NCI-H1417 (cell line): ENCODE results near the gene R3HDM2.

Source experiments
- DNase-seq, 3 experiments: peaks; one replicate each; lab custom pipeline; 2025; lab: John Stamatoyannopoulos, UW

R3HDM2 gene

DNA sequence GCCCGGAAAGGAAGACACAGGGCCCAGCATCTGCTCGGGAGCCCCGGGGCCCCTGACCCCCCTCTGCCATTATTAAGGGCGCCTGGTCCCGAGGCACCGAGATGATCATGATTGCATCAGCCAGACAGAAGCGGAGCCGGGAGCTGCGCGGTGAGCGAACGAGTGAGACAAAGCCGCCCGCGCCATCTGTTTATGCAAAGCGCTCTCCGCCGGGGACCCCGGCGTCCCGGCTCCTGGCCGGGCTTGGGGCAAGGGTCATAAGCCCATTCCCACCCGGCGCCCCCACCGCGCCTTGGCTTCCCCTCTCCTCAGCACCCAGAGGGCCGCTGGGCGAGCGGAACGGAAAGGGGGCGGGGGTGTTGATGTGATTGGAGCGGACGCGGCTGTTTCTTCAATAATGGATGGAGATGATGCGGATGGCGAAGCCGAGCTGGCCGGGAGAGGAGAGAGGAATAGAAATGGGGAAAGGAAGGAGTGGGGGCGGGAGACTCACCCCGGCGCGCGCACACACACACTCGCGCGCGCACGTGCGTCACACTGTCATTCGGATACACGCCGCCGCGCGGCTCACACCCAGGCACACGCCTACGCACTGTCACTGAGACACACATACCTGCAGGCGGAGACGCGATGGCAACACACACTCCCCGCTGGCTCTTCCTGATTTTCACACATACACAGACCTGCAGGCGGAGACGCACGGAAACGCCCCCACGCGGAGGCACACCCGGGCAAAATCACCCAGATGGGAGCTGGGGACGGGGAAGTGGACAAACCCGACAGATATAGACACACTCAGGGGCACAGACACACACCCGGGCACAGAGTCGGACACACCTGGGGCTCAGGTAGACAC, 190.5 kb downstream of the R3HDM2 start:
- peak; percentile 86 to 89 (median 87) for DNase-seq

DNA sequence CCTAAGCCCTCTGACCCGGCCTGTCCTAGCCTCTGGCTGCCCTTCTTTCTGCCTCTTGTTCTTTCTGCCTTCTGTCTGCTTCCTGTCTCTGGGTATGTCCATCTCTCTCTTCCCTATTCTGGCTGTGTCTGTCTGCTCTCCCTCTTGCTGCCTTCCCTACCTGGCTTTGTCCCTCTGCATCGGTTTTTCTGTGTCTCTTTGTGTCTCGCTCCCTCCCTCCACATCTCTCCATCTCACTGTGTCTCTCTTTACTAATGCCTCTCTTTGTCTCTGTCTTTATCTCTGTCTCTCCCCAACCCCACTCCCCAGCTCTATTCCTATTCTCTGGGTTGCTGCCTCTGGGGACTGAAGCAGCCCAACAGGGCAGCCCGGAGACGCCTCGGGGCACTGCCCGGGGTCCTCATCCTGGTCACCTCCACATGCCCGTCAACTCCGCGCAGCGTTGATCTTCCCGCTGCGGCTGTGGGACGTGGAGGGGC, 191.2 kb downstream of the R3HDM2 start:
- DNase-seq, result peak; percentile 60 to 83 (median 82)

DNA sequence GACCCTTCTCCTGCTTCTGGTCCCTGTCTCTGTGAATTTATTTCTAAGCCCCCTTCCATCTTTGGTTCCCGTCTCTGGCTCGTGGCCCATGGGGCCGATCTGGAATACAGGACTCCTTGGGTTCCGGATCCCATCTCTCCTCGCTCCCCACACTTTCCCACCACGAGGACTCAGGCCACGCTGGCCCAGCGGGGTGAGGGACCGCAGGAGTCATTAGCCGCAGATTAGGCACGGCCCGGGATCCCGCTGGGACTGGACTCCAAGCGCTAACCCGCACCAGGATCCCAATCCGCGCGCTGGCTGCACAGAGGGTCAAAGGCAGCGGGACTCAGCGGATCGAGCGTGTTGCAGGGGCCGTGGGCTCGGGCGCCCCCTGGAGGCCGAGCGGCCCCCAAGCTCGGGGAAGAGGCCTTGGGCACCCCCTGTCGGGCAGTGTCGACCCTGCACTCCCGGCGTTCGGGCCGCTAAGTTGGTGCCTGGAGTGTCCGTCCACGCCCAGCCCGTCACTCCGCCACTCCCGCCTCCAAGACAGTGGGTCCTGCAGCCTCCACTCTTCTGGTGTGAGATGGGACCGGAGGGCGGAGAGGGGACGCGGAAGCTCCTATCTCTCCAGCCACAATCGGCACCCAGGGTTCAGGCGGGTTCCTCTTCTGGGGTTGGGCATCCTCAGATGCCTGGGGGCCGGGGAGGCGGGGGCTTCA, 191.8 kb downstream of the R3HDM2 start:
- peak; percentile 86 to 96 (median 93) for DNase-seq

DNA sequence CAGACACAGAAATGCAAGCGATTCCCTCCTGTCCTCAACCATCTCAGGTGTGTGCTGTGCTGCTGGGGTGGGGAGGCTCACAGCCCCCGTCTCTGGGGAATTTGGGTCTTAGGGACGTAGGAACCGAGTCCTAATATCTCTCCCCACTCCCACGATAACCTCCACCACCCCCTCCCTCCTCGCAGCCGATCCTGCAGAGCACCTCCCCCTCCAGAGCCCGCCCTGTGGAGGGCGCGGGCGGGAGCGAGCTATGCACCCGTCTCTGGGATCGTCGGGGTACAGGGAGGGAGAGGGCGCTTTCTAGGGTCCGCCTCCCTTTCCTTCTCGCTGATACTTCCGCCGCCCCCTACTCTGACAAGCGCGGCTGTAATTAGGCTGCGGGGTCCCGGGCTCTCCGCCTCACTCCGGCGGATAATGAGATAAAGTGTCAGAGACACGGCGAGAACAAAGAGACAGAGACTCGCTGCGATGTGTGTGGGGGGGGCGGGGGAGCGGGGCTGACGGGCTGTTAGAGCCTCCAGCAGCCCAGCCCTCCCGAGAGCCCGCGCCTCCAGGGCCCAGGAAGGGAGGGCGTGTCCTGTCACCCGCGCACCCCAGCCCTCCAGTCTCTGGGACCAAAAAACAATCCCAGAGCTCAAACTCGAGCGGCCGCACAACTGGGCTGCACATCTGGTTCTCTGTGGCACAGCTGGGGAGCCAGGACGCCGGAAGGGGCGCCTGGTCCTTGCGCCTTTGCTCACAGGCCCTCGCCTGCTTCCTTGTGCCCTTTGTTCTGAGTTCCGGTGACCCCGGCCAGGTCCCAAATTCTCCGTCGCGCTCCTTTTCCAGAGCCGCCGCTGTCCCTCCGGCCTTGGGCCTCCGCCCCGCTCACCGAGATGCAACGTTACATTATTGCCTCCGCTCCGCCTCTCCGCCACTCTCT, 192.7 kb downstream of the R3HDM2 start:
- peak; percentile 61 to 76 (median 68) for DNase-seq

DNA sequence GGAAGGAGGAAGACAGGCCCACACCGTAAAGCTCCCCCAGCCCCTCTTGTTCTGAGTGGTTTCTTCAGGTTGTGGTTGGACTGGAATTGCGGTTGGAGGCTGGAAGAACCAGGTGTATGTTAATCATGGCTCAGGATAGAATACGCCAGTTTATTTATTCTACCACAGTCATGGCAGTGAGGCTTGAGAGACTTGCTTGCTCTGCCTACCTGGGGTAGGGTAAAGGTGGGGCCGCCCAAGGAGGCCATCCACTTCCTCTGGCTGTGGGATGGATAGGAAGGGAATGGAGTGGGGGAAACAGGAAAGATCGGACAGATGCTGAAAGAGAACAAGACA, 193.3 kb downstream of the R3HDM2 start:
- DNase-seq, result peak; percentile 43 to 83 (median 61)

DNA sequence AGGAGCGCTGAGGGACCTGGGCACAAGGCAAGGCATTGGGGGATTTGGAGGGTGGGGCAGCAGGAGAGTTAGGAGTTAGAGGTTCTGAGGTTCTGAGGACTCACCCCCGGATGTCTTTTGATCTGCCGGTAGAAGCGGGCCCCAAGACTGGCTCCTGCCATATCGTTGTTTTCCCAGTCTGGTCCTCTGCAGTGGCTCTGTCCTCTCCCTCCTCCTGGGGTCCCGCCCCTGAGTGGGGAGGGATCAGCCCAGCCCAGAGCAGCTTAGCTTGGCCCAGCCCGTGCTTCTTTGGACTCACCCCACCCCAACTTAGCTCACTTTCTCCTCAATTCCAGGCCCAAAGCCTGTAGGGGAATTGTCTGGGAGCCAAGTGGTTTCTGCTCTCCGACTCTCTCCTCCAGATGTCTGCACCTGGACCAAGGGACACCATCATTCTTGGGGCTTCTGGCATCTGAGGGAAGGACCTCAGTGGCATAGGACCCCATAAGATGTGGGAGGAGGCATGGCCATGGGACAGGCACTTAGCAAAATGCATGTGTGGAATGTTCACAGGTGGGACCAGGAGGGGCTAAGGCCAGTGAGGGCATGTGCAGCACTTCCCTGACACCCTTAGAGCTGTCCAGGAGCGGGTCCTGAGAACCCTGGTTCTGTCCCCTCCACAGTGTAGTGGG, 193.8 kb downstream of the R3HDM2 start:
- no peak for DNase-seq

DNA sequence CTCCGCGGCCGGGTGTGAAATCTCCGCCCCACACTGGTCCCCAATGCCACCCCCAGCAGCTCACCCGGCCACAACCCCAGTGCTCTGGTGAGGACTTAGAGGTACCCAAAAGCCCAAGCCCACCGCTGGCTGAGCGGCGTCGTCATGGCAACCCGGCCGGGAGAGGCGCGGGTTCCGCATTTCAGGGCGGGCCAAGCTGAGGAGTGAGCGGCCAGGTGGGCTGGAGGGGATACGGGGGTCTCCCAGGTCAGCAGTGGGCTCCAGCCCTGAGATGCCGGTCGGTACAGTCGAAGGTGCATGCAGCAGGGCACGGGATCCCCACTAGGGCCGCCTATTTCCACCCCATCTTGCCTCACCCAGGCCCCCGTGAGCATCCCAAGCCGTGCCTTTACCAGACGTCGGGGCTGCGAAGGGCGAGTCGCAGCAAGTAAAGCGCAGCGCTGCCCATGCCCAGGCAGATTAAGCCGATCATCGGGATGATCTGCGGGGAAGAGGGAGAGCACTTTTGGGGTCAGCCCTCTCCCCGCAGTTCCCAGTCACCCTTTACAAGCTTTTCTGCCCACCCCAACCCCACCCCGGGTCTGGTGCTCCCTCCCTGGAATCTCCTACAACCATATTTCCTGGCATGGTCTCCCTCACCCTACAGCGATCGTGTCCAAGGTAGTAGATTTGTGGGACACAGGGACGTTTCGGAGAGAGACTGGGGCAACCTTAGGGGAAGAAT, 194.5 kb downstream of the R3HDM2 start:
- no peak for DNase-seq

DNA sequence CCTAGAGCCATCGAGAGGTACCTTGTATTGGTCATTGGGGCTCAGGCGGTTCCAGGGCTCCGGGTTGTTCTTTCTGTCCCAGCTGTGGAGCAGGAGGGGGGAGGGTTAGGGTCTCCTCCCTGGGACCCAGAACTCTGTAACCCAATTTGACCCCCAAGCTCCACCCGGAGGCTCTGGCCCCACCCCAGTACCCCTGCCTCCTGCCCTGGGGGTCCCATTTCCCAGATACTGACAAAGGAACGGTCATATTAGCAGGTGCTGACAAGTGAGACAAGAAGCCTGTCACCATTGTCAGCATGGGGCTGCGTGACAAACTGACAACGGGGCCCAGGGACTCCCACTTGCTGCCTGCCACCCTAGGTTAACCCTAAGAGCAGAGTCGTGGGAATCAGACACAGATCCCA, 195.1 kb downstream of the R3HDM2 start:
- no peak for DNase-seq

DNA sequence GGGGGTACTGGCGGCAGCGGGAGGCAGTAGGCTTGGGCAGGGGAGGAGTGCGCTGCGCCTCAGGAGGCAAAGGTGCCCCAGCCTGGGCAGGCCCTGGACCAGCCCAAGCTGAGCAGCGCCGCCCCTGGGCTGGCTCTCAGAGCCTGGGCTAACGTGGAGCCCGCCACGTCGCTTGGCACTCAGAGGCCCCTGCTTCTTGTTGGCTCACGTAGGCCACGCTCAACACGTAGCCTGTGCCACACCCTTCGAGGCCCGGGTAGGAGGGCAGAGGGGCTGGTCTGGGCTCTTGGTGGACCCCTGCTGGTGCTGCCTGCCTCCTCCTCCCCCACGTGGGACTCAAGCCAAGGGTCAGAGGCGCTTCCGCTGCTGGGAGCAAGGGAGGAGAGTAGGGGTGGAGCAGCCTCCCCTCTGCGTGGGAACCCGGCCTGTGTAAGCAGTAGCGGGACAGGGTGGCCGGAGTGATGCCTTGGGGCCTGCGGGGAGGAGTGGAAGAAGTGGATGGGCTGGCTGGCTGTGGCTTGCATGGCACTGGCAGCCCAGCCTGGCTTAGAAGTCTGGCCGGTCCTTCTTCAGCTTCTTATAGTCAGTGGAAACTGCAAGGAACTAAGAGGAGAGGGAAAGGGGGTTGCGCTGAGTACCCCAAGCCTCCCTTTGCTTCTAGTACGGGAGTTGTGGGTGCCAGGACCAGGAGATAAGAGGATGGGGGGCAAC, 195.7 kb downstream of the R3HDM2 start:
- DNase-seq, result peak; percentile 11 to 43 (median 40)

DNA sequence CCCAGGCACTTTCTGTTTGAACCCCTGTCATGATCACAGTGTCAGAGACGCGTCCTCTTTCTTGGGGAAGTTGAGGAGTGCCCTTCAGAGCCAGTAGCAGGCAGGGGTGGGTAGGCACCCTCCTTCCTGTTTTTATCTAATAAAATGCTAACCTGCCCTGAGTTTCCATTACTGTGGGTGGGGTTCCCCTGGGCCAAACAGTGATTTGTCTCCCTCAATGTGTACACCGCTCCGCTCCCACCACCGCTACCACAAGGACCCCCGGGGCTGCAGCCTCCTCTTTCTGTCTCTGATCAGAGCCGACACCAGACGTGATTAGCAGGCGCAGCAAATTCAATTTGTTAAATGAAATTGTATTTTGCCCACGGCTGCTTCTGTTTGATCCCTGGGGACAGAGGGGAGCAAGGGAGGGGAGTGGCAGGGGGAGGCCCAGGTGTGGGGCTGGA, 196.2 kb downstream of the R3HDM2 start:
- no peak for DNase-seq

DNA sequence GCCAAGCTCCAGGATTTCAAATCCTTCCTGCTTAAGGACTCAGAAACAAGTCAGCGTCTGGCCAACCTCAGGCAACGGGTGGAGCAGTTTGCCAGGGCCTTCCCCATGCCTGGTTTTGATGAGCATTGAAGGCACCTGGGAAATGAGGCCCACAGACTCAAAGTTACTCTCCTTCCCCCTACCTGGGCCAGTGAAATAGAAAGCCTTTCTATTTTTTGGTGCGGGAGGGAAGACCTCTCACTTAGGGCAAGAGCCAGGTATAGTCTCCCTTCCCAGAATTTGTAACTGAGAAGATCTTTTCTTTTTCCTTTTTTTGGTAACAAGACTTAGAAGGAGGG, 196.6 kb downstream of the R3HDM2 start:
- no peak for DNase-seq

DNA sequence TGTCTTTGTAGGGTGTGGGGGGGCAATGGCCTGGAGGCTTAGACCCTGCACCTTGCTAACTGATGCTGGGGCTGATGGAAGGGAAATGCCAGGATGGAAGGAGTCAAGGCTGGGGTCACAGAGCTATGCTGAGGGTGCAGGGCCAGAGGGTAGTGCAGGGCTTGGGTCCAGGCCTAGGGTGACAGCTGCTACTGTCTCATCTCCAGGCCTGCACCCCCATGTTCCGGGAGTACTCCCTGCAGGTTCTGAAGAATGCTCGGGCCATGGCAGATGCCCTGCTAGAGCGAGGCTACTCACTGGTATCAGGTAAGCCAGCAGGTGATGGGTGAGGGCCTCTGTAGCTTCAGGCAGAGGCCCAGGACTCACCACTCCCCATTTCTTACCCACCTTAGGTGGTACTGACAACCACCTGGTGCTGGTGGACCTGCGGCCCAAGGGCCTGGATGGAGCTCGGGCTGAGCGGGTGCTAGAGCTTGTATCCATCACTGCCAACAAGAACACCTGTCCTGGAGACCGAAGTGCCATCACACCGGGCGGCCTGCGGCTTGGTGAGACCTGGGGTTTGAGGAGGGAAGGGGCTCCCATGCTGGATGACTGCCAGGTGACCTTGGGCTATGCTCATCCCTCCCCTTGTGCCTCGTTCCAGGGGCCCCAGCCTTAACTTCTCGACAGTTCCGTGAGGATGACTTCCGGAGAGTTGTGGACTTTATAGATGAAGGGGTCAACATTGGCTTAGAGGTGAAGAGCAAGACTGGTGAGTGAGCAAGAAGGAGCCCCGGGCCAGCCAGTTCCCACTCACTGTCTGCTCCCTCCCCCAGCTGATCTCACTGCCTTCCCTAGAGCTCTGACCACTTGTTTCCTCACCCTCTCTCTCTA, 197.2 kb downstream of the R3HDM2 start:
- no peak for DNase-seq

DNA sequence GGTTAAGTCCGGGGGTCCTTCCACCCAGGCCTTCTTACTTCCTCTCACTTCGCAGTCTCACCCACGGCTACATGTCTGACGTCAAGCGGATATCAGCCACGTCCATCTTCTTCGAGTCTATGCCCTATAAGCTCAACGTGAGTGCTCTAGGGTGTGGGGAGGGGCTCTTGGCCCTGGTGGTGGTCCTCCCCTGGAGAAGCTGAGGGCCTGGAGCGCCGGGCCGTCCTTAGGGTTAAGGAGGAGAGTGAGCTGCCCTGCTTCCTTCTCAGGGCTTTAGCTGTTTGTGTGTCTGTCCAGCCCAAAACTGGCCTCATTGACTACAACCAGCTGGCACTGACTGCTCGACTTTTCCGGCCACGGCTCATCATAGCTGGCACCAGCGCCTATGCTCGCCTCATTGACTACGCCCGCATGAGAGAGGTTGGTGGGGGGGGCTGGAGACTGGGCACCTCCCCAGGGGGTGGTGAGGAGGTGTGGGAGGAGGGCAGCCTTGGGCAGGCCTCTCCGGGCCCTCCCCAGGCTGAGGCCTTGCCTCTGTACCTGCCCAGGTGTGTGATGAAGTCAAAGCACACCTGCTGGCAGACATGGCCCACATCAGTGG, 198.6 kb downstream of the R3HDM2 start:
- DNase-seq, result no peak

DNA sequence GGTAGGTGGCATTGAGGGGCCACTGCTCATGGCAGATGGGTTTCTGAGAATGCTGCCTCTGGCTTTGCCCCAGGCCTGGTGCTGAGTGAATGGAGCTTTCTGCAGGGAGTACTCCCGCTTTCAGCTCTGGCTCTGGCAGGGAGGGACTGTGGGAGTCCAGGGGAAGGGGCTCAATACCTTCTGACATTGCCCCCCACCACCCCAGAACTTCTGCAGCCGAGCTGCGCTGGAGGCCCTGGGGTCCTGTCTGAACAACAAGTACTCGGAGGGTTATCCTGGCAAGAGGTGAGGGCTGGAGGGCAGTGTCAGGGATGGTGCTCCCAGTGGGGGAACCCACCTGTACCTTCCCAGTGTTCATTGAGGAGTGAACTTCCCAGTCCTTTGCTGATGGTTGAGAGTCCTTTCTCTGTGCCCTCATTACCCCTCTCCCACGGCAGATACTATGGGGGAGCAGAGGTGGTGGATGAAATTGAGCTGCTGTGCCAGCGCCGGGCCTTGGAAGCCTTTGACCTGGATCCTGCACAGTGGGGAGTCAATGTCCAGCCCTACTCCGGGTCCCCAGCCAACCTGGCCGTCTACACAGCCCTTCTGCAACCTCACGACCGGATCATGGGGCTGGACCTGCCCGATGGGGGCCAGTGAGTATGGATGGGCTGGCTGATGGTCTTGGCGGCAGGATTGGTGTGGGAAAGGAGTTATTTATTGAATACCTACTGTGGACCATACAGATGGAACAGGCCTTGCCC, 199.4 kb downstream of the R3HDM2 start:
- no peak for DNase-seq

DNA sequence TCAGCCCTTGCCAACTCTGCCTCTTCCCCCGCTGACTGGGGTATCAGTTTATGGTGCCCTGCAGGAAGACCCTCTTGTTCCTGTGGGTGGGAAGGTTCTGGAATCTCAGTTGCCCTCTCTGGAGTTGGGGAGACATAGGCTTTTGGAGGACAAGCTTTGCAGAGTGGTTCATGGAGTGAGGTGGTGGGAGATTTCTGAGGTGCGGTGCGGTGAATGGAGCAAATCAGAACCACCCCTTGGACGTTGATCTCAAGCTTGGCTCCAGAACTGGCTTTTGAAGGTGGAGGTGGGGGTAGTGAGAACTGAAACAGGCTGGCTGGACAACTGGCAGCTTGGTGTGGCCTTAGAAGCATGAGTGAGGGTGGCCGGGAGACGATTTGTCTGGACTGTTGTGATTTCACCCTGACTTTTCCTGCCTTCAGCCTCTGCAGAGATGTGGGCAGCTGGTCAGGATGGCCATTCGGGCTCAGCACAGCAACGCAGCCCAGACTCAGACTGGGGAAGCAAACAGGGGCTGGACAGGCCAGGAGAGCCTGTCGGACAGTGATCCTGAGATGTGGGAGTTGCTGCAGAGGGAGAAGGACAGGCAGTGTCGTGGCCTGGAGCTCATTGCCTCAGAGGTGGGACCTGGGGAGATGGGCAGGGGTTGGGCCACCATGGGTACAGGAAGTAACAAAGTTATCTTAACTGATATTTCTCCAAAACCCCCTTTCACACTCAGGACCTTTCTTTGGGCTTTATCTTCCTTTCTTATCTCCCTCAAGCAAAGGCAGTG, 200.3 kb downstream of the R3HDM2 start:
- no peak for DNase-seq

DNA sequence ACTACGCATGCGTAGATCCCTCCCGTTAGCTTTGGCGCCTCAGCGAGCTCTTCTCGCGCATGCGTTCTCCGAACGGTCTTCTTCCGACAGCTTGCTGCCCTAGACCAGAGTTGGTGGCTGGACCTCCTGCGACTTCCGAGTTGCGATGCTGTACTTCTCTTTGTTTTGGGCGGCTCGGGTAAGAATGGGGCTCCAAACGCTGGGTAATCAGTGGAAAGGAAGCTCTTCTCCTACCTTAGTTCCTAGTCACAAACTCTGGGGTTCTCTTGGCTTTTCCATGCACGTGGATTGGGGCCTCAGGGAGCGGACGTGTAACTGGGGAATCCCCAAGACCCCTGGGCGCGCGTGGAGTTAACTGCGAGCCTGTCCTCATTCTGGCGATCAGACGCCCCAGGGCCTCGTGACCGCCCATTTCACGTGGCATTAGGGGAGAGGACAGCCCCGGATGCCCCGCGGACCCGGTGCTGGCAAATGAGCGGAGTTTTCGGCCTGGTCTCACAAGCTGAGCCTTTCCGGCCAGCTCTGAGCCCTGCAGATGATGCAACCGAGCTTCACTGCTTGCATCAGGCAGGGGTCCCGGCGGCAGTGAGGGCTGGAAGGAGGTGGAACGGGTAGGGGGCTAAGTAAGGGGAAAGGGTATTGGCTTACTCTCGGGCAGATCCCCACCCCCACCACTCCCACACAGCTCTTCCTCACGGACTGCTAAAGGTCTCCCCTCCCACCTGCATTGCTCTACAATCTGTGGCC, 201.0 kb downstream of the R3HDM2 start, which contains the start of gene SHMT2:
Gene SHMT2 (plus strand): TSS at position 78 of the 747 bp plus-strand sequence. CDS start 68 bp downstream, at position 146.
- DNase-seq, result peak; percentile 95 to 99 (median 99)
